Glutamatergic neuron (in vitro differentiated cells): Measurements from ENCODE around the gene ARHGEF28. TPM values are rescaled to one million over a fixed set of nuclear protein-coding genes. Genes with fewer than 3 reads are reported as not detected.

Source experiments
- DNase-seq: peaks from one replicate; pipeline ENCODE4 v3.0.0; 2022
- H3K27ac Mint-ChIP-seq: one replicate; pipeline ENCODE4 v1.8.0; 2020; ENCODE audit warnings: mild to moderate bottlenecking, mixed read lengths, inconsistent platforms; ENCODE audit not compliant: unreplicated experiment
- H3K27me3 Mint-ChIP-seq: one replicate; pipeline ENCODE4 v1.8.0; 2020; ENCODE audit warnings: mild to moderate bottlenecking, moderate library complexity, mixed read lengths, inconsistent platforms; ENCODE audit not compliant: unreplicated experiment
- H3K36me3 Mint-ChIP-seq: one replicate; pipeline ENCODE4 v1.8.0; 2020; ENCODE audit warnings: mild to moderate bottlenecking, mixed read lengths, inconsistent platforms; ENCODE audit not compliant: unreplicated experiment
- H3K4me1 Mint-ChIP-seq: one replicate; pipeline ENCODE4 v1.8.0; 2020; ENCODE audit warnings: mild to moderate bottlenecking, low read depth, mixed read lengths, inconsistent platforms; ENCODE audit not compliant: unreplicated experiment
- H3K4me3 Mint-ChIP-seq: one replicate; pipeline ENCODE4 v1.8.0; 2020; ENCODE audit warnings: mild to moderate bottlenecking, mixed read lengths, inconsistent platforms; ENCODE audit not compliant: unreplicated experiment
- H3K9me3 Mint-ChIP-seq: one replicate; pipeline ENCODE4 v1.8.0; 2020; ENCODE audit warnings: mild to moderate bottlenecking, moderate library complexity, mixed read lengths, inconsistent platforms; ENCODE audit not compliant: unreplicated experiment
- CTCF ChIP-seq: fragments of 200-600 bp; sonication (generic); IDR thresholded peaks from one replicate; pipeline ENCODE4 v1.5.0; 2021; ENCODE audit not compliant: partially characterized antibody, unreplicated experiment
- total RNA-seq: library from RNA; stranded (reverse); fragmentation: NEBNext Ultra II Directional; extraction: Animal tissue kit (Norgen Biotek cat#: 25700); gene quantifications from one replicate; pipeline ENCODE4 v1.2.1, GENCODE V29; 2021; ENCODE audit not compliant: unreplicated experiment

Gene ARHGEF28
- total RNA-seq, 1 donor from 2014 or later, result 0.47 TPM

- TF ChIP-seq CTCF, result no peak
- H3K27ac Mint-ChIP-seq, result peak overlapping the region; percentile 73
- H3K9me3 Mint-ChIP-seq, result no peaks in the 10 kb centered on the region
- H3K4me3 Mint-ChIP-seq, result no peak overlapping the region
- peaks cover 16% of the 10 kb centered on the region for H3K4me1 Mint-ChIP-seq
- H3K27me3 Mint-ChIP-seq, result peaks cover 2% of the 10 kb centered on the region
- DNase-seq, result no peak
- H3K36me3 Mint-ChIP-seq, result no peaks in the 10 kb centered on the region
Observed at GRCh38 chr5:73853091-73853490, 227.1 kb downstream of the ARHGEF28 start.

GRCh38 chr5:73856997-73857396, 231.0 kb downstream of the ARHGEF28 start:
- H3K27ac Mint-ChIP-seq, result no peak overlapping the region
- no peak for TF ChIP-seq CTCF
- H3K4me1 Mint-ChIP-seq, result peaks cover 13% of the 10 kb centered on the region
- H3K9me3 Mint-ChIP-seq, result no peaks in the 10 kb centered on the region
- H3K36me3 Mint-ChIP-seq, result no peaks in the 10 kb centered on the region
- no peaks in the 10 kb centered on the region for H3K27me3 Mint-ChIP-seq
- no peak overlapping the region for H3K4me3 Mint-ChIP-seq
- DNase-seq, result no peak

- Mint-ChIP-seq H3K27me3 (no peaks in the 10 kb centered on the region), H3K9me3 (no peaks in the 10 kb centered on the region), H3K27ac (no peak overlapping the region), H3K4me1 (peaks cover 8% of the 10 kb centered on the region), H3K36me3 (no peaks in the 10 kb centered on the region), H3K4me3 (no peak overlapping the region)
- no peak for DNase-seq
- TF ChIP-seq CTCF, result no peak
Observed at GRCh38 chr5:73857446-73857845, 231.4 kb downstream of the ARHGEF28 start.

GRCh38 chr5:73858054-73858453, 232.1 kb downstream of the ARHGEF28 start:
- H3K4me3 Mint-ChIP-seq, result no peak overlapping the region
- H3K9me3 Mint-ChIP-seq, result no peaks in the 10 kb centered on the region
- no peak for TF ChIP-seq CTCF
- peaks cover 2% of the 10 kb centered on the region for H3K4me1 Mint-ChIP-seq
- H3K27ac Mint-ChIP-seq, result no peak overlapping the region
- no peaks in the 10 kb centered on the region for H3K27me3 Mint-ChIP-seq
- no peaks in the 10 kb centered on the region for H3K36me3 Mint-ChIP-seq
- DNase-seq, result no peak

- no peaks in the 10 kb centered on the region for H3K27me3 Mint-ChIP-seq
- H3K4me1 Mint-ChIP-seq, result no peaks in the 10 kb centered on the region
- H3K4me3 Mint-ChIP-seq, result no peak overlapping the region
- no peaks in the 10 kb centered on the region for H3K36me3 Mint-ChIP-seq
- H3K27ac Mint-ChIP-seq, result no peak overlapping the region
- no peak for DNase-seq
- TF ChIP-seq CTCF, result no peak
- H3K9me3 Mint-ChIP-seq, result no peaks in the 10 kb centered on the region
Observed at GRCh38 chr5:73858776-73859175, 232.8 kb downstream of the ARHGEF28 start.
